GM23338 (cell line): ENCODE results near the gene ERICH3. TPM values are rescaled to one million over a fixed set of nuclear protein-coding genes. Genes with fewer than 3 reads are reported as not detected.

Source experiments
- ATAC-seq: fragments of 200-7000 bp; cut with Tn5 transposase; 3 replicates; pipeline ENCODE4 v1.9.1; 2020
- DNase-seq: peaks from one replicate; pipeline ENCODE4 v3.0.0-alpha.2; 2015; ENCODE audit warnings: low spot score
- H2AFZ ChIP-seq: fragments of 200-600 bp; sonication (generic); 2 replicates; pipeline ENCODE4 v1.8.0; 2016; ENCODE audit warnings: antibody characterized with exemption, mild to moderate bottlenecking, moderate library complexity
- H3F3A ChIP-seq: fragments of 200-600 bp; sonication (generic); replicated peaks from 2 replicates; pipeline ENCODE4 v1.8.0; 2017; ENCODE audit warnings: antibody characterized with exemption, mixed run types, low read depth
- H3K27ac ChIP-seq: fragments of 200-600 bp; sonication (generic); 2 replicates; pipeline ENCODE4 v1.6.1; 2016; ENCODE audit warnings: low read depth
- H3K27me3 ChIP-seq: fragments of 200-600 bp; sonication (generic); 2 replicates; pipeline ENCODE4 v1.8.0; 2016; ENCODE audit warnings: mild to moderate bottlenecking, mixed run types, moderate library complexity; ENCODE audit not compliant: insufficient read depth
- H3K36me3 ChIP-seq: fragments of 200-600 bp; sonication (generic); 2 replicates; pipeline ENCODE4 v1.8.0; 2016; ENCODE audit warnings: mild to moderate bottlenecking; ENCODE audit not compliant: insufficient read depth
- H3K4me1 ChIP-seq: fragments of 200-600 bp; sonication (generic); 2 replicates; pipeline ENCODE4 v1.8.0; 2016; ENCODE audit warnings: mild to moderate bottlenecking, moderate library complexity; ENCODE audit not compliant: insufficient read depth
- H3K4me2 ChIP-seq: fragments of 200-600 bp; sonication (generic); 2 replicates; pipeline ENCODE4 v1.7.1; 2017; ENCODE audit warnings: mixed run types
- H3K4me3 ChIP-seq: fragments of 200-600 bp; sonication (generic); 2 replicates; pipeline ENCODE4 v1.6.1; 2016; ENCODE audit warnings: mixed run types
- H3K79me2 ChIP-seq: fragments of 200-600 bp; sonication (generic); replicated peaks from 2 replicates; pipeline ENCODE4 v1.8.0; 2017; ENCODE audit warnings: mild to moderate bottlenecking; ENCODE audit not compliant: insufficient read depth
- H3K9me2 ChIP-seq: fragments of 200-600 bp; sonication (generic); 2 replicates; pipeline ENCODE4 v1.8.0; 2017; ENCODE audit not compliant: insufficient read depth
- H4K20me1 ChIP-seq: fragments of 200-600 bp; sonication (generic); replicated peaks from 2 replicates; pipeline ENCODE4 v1.8.0; 2017; ENCODE audit warnings: mild to moderate bottlenecking; ENCODE audit not compliant: insufficient read depth
- H3K27ac Mint-ChIP-seq: 2 replicates; pipeline ENCODE4 v1.8.0; 2020; ENCODE audit warnings: inconsistent platforms, mild to moderate bottlenecking, moderate library complexity, mixed read lengths
- H3K27me3 Mint-ChIP-seq: 3 replicates; pipeline ENCODE4 v1.8.0; 2022; ENCODE audit warnings: low read depth, mild to moderate bottlenecking, moderate library complexity, mixed read lengths, inconsistent platforms; ENCODE audit not compliant: insufficient read depth, poor library complexity
- H3K36me3 Mint-ChIP-seq: 3 replicates; pipeline ENCODE4 v1.8.0; 2021; ENCODE audit warnings: low read depth, mild to moderate bottlenecking, inconsistent platforms, moderate library complexity, mixed read lengths
- H3K4me1 Mint-ChIP-seq: 3 replicates; pipeline ENCODE4 v1.8.0; 2020; ENCODE audit warnings: mild to moderate bottlenecking, inconsistent platforms, mixed read lengths
- H3K4me3 Mint-ChIP-seq: 3 replicates; pipeline ENCODE4 v1.8.0; 2021; ENCODE audit warnings: moderate library complexity, mild to moderate bottlenecking, inconsistent platforms, mixed read lengths
- H3K9me3 Mint-ChIP-seq: 3 replicates; pipeline ENCODE4 v1.8.0; 2020; ENCODE audit warnings: moderate library complexity, mild to moderate bottlenecking, inconsistent platforms, mixed read lengths
- CREB1 ChIP-seq: fragments of 250-450 bp; sonication (Bioruptor Pico); IDR thresholded peaks from 2 replicates; pipeline ENCODE4 v1.5.0; 2020; ENCODE audit warnings: low read depth, mild to moderate bottlenecking, moderate library complexity
- ETS1 ChIP-seq: IDR thresholded peaks from 2 replicates; pipeline ENCODE4 v1.6.1; 2016; ENCODE audit warnings: antibody characterized with exemption
- EZH2 ChIP-seq: fragments of 200-600 bp; sonication (generic); IDR thresholded peaks from one replicate; pipeline ENCODE4 v1.8.0; 2017; ENCODE audit warnings: antibody characterized with exemption, mild to moderate bottlenecking, low read depth; ENCODE audit not compliant: unreplicated experiment
- EZH2phosphoT487 ChIP-seq: fragments of 200-600 bp; sonication (generic); IDR thresholded peaks from one replicate; pipeline ENCODE4 v1.8.1; 2018; ENCODE audit warnings: antibody characterized with exemption; ENCODE audit not compliant: unreplicated experiment
- JUNB ChIP-seq: IDR thresholded peaks from one replicate; pipeline ENCODE4 v1.6.1; 2016; ENCODE audit warnings: antibody characterized with exemption; ENCODE audit not compliant: unreplicated experiment
- NANOG ChIP-seq: IDR thresholded peaks from 2 replicates; pipeline ENCODE4 v1.6.1; 2016; ENCODE audit warnings: antibody characterized with exemption, borderline replicate concordance
- POLR2AphosphoS5 ChIP-seq: IDR thresholded peaks from 2 replicates; pipeline ENCODE4 v1.6.1; 2016; ENCODE audit warnings: antibody characterized with exemption, low read depth
- STAT1 ChIP-seq: IDR thresholded peaks from one replicate; pipeline ENCODE4 v1.6.1; 2016; ENCODE audit warnings: antibody characterized with exemption; ENCODE audit not compliant: unreplicated experiment
- ZNF114 ChIP-seq: fragments of 250-450 bp; sonication (Bioruptor Pico); IDR thresholded peaks from 2 replicates; pipeline ENCODE4 v1.5.0; 2020; ENCODE audit warnings: mild to moderate bottlenecking, moderate library complexity
- polyA plus RNA-seq: library from polyadenylated mRNA; unstranded; fragments of >200 nt; fragmentation: Nextera tagmentation; extraction: Ambion mirVana; gene quantifications from 2 replicates; pipeline ENCODE4 v1.2.1, GENCODE V29; 2016
- total RNA-seq: library from RNA; depleted of rRNA; stranded (reverse); fragments of >200 nt; shearing (Covaris generic); gene quantifications from 2 replicates; pipeline ENCODE4 v1.2.3, GENCODE V29; 2014
- TF ChIP-seq, protein P1 (sequence below): fragments of 250-450 bp; sonication (Bioruptor Pico); IDR thresholded peaks from 2 replicates; pipeline ENCODE4 v1.5.0; 2020; ENCODE audit warnings: mild to moderate bottlenecking, moderate library complexity

The ERICH3 gene
- total and polyA plus RNA-seq, 2 experiments from 2014 or later = not detected

DNA sequence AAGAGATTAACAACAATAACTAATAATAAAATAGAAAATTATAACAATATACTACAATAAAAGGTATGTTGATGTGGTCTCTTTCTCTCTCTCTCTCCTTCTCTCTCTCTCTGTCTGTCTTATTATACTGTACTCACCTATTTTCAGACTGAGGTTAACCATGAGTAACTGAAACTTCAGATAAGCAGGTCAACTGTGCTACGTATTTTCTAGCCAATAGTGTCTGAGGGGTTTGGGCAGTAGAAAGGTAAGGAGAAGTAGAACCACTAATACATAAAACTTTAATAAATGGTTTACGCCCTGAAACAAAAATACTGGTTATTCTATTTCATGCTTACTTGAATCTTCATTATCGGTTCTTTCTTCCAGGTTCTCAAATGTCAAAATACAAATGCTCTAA lies 90.2 kb downstream of the ERICH3 start:
- no peaks in the 10 kb centered on the region for H3K36me3 Mint-ChIP-seq
- Histone ChIP-seq H2AFZ (no peak overlapping the region), H3K27ac (no peak overlapping the region), H4K20me1 (no peaks in the 10 kb centered on the region), H3K4me2 (no peak overlapping the region), H3K36me3 (no peaks in the 10 kb centered on the region), H3K4me3 (no peak overlapping the region), H3F3A (no peaks in the 10 kb centered on the region), H3K79me2 (no peaks in the 10 kb centered on the region), H3K9me2 (no peaks in the 10 kb centered on the region), H3K27me3 (no peaks in the 10 kb centered on the region), H3K4me1 (no peaks in the 10 kb centered on the region)
- H3K4me3 Mint-ChIP-seq = no peak overlapping the region
- DNase-seq (no peak), ATAC-seq (no peak)
- H3K27ac Mint-ChIP-seq = no peak overlapping the region
- no peak for TF ChIP-seq STAT1
- H3K9me3 Mint-ChIP-seq = no peaks in the 10 kb centered on the region
- H3K27me3 Mint-ChIP-seq = no peaks in the 10 kb centered on the region
- peaks cover 6% of the 10 kb centered on the region for H3K4me1 Mint-ChIP-seq

DNA sequence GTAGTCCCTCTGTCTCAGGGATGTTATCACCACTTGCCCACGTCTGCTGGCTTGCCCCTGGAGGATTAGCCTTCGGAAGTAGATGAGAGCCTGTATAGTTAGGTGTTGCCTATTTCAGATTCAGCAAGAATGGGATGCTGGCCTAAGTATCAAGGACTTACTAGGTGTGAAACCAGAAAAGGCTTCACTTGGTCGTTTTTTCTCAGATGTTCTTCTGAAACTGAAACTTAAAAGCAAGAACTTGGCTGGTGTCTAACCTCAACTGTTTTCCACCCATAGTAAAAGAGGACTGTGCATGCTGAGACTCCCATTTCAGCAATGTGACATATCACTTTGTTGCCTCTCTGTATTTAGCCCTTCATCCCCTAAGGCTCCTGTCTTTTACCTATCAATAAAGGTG lies 94.2 kb downstream of the ERICH3 start:
- peaks cover 6% of the 10 kb centered on the region for H3K4me1 Mint-ChIP-seq
- DNase-seq = no peak
- no peak overlapping the region for H3K4me3 Mint-ChIP-seq
- no peak for ATAC-seq
- H3K9me3 Mint-ChIP-seq = no peaks in the 10 kb centered on the region
- Histone ChIP-seq H3F3A (no peaks in the 10 kb centered on the region), H3K4me3 (no peak overlapping the region), H3K9me2 (no peaks in the 10 kb centered on the region), H3K4me2 (no peak overlapping the region), H3K36me3 (no peaks in the 10 kb centered on the region), H3K27me3 (no peaks in the 10 kb centered on the region), H4K20me1 (no peaks in the 10 kb centered on the region), H2AFZ (no peak overlapping the region), H3K4me1 (no peaks in the 10 kb centered on the region), H3K27ac (no peak overlapping the region), H3K79me2 (no peaks in the 10 kb centered on the region)
- TF ChIP-seq, protein P1, sequence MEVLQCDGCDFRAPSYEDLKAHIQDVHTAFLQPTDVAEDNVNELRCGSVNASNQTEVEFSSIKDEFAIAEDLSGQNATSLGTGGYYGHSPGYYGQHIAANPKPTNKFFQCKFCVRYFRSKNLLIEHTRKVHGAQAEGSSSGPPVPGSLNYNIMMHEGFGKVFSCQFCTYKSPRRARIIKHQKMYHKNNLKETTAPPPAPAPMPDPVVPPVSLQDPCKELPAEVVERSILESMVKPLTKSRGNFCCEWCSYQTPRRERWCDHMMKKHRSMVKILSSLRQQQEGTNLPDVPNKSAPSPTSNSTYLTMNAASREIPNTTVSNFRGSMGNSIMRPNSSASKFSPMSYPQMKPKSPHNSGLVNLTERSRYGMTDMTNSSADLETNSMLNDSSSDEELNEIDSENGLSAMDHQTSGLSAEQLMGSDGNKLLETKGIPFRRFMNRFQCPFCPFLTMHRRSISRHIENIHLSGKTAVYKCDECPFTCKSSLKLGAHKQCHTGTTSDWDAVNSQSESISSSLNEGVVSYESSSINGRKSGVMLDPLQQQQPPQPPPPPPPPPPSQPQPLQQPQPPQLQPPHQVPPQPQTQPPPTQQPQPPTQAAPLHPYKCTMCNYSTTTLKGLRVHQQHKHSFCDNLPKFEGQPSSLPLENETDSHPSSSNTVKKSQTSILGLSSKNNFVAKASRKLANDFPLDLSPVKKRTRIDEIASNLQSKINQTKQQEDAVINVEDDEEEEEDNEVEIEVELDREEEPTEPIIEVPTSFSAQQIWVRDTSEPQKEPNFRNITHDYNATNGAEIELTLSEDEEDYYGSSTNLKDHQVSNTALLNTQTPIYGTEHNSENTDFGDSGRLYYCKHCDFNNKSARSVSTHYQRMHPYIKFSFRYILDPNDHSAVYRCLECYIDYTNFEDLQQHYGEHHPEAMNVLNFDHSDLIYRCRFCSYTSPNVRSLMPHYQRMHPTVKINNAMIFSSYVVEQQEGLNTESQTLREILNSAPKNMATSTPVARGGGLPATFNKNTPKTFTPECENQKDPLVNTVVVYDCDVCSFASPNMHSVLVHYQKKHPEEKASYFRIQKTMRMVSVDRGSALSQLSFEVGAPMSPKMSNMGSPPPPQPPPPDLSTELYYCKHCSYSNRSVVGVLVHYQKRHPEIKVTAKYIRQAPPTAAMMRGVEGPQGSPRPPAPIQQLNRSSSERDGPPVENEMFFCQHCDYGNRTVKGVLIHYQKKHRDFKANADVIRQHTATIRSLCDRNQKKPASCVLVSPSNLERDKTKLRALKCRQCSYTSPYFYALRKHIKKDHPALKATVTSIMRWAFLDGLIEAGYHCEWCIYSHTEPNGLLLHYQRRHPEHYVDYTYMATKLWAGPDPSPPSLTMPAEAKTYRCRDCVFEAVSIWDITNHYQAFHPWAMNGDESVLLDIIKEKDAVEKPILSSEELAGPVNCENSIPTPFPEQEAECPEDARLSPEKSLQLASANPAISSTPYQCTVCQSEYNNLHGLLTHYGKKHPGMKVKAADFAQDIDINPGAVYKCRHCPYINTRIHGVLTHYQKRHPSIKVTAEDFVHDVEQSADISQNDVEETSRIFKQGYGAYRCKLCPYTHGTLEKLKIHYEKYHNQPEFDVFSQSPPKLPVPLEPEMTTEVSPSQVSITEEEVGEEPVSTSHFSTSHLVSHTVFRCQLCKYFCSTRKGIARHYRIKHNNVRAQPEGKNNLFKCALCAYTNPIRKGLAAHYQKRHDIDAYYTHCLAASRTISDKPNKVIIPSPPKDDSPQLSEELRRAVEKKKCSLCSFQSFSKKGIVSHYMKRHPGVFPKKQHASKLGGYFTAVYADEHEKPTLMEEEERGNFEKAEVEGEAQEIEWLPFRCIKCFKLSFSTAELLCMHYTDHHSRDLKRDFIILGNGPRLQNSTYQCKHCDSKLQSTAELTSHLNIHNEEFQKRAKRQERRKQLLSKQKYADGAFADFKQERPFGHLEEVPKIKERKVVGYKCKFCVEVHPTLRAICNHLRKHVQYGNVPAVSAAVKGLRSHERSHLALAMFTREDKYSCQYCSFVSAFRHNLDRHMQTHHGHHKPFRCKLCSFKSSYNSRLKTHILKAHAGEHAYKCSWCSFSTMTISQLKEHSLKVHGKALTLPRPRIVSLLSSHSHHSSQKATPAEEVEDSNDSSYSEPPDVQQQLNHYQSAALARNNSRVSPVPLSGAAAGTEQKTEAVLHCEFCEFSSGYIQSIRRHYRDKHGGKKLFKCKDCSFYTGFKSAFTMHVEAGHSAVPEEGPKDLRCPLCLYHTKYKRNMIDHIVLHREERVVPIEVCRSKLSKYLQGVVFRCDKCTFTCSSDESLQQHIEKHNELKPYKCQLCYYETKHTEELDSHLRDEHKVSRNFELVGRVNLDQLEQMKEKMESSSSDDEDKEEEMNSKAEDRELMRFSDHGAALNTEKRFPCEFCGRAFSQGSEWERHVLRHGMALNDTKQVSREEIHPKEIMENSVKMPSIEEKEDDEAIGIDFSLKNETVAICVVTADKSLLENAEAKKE = no peak
- no peak for TF ChIP-seq POLR2AphosphoS5
- no peak for TF ChIP-seq CREB1 (CRISPR knock-in tag)
- no peak for TF ChIP-seq JUNB
- no peak for TF ChIP-seq STAT1
- TF ChIP-seq ETS1 = no peak
- TF ChIP-seq EZH2phosphoT487 = no peak
- no peak for TF ChIP-seq ZNF114 (CRISPR knock-in tag)
- no peak for TF ChIP-seq EZH2
- no peak for TF ChIP-seq NANOG
- H3K36me3 Mint-ChIP-seq = no peaks in the 10 kb centered on the region
- no peak overlapping the region for H3K27ac Mint-ChIP-seq
- H3K27me3 Mint-ChIP-seq = no peaks in the 10 kb centered on the region
